Mucosa of descending colon (tissue), 3 donors: ENCODE measurements around the gene TAAR1. TPM values are rescaled to one million over a fixed set of nuclear protein-coding genes. Genes with fewer than 3 reads are reported as not detected.

Experiments
- ATAC-seq: fragments of 200-7000 bp; cut with Tn5 transposase; one replicate; pipeline ENCODE4 v1.9.1; 2020; ENCODE audit warnings: mild to moderate bottlenecking, moderate library complexity
- DNase-seq, 3 donors: peaks; one replicate each; pipeline ENCODE4 v3.0.0-alpha.2; 2020
- H3K36me3 ChIP-seq: fragments of 200-600 bp; one replicate; pipeline ENCODE4 v1.8.0; 2021; ENCODE audit warnings: low read depth, mild to moderate bottlenecking
- H3K4me1 ChIP-seq: fragments of 200-600 bp; one replicate; pipeline ENCODE4 v1.8.0; 2021; ENCODE audit warnings: low read depth, mild to moderate bottlenecking
- H3K4me3 ChIP-seq: fragments of 200-600 bp; one replicate; pipeline ENCODE4 v1.8.0; 2021; ENCODE audit warnings: mild to moderate bottlenecking
- H3K9me3 ChIP-seq: fragments of 200-600 bp; one replicate; pipeline ENCODE4 v1.8.0; 2021; ENCODE audit warnings: mild to moderate bottlenecking
- CTCF ChIP-seq: fragments of 200-600 bp; IDR thresholded peaks from one replicate; pipeline ENCODE4 v1.8.0; 2022; ENCODE audit warnings: antibody characterized with exemption, mild to moderate bottlenecking
- intact Hi-C, 2 donors: fragments of 100-400 bp; cut with DNase I in 1 of 2; cut with micrococcal nuclease in 1 of 2; formaldehyde crosslinking; loops; one replicate each; pipeline versions ENCODE4 v1.11.0 to v1.11.1; 2022; cut with DNase I, micrococcal nuclease
- total RNA-seq, 3 donors: library from RNA; stranded (reverse); fragmentation: NEBNext Ultra II Directional in 2 of 3; extraction: Animal tissue kit (Norgen Biotek cat#: 25700) in 2 of 3; gene quantifications; one replicate each; pipeline versions ENCODE4 v1.2.1 to v1.2.4, GENCODE V29; 2021 to 2023
- donor health status: DM: no; HTN: no; CAD: no; lungs with moderate emphysema.
- donor health status: DM: no; HTN: no; CAD: no.
- donor health status: DM: no; HTN: yes; CAD: no.

Gene TAAR1
- total RNA-seq, 3 donors from 2014 or later: not detected

- ATAC-seq (peak; percentile 53), DNase-seq (no peak)
- no peaks in the 10 kb centered on the region for H3K36me3 ChIP-seq
- no peak for TF ChIP-seq CTCF
- intact Hi-C loops: no loop called here
- H3K9me3 ChIP-seq: no peaks in the 10 kb centered on the region
- no peaks in the 10 kb centered on the region for H3K4me1 ChIP-seq
- H3K4me3 ChIP-seq: no peak overlapping the region
These were observed 60.5 kb downstream of the TAAR1 start for GRCh38 chr6:132598473-132598872.

GRCh38 chr6:132596201-132596600 is 62.8 kb downstream of the TAAR1 start:
- ATAC-seq: no peak
- no peaks in the 10 kb centered on the region for H3K9me3 ChIP-seq
- H3K4me1 ChIP-seq: no peaks in the 10 kb centered on the region
- intact Hi-C loops: no loop called here
- no peak for DNase-seq
- H3K36me3 ChIP-seq: no peaks in the 10 kb centered on the region
- H3K4me3 ChIP-seq: no peak overlapping the region
- TF ChIP-seq CTCF: no peak

Other genes starting within 250 kb of the TAAR1 start
- gene STX7, start 146.1 kb downstream of the TAAR1 start, total RNA-seq: 10 to 100 TPM; 51.9 to 66.9 (median 63.2) TPM
- gene TAAR9, start 120.9 kb downstream of the TAAR1 start, total RNA-seq: not detected
- not detected for gene TAAR8, start 106.5 kb downstream of the TAAR1 start, total RNA-seq
- gene TAAR6, start 88.9 kb downstream of the TAAR1 start, total RNA-seq: not detected
- not detected for gene TAAR5, start 69.4 kb downstream of the TAAR1 start, total RNA-seq
- not detected for gene TAAR2, start 34.9 kb downstream of the TAAR1 start, total RNA-seq
- gene VNN1, start 54.9 kb upstream of the TAAR1 start, total RNA-seq: 1 to 10 TPM in 1 of 3 donors, under 1 TPM in 2; 0.55 to 2.3 (median 0.82) TPM
- 1 to 10 TPM in 2 of 3 donors, under 1 TPM in 1; 0.20 to 2.3 (median 1.6) TPM for gene VNN2, start 98.7 kb upstream of the TAAR1 start, total RNA-seq
- gene SLC18B1, start 139.5 kb upstream of the TAAR1 start, total RNA-seq: 10 to 100 TPM; 11.0 to 15.4 (median 11.9) TPM
- 100 to 1,000 TPM; 717 to 844 (median 797) TPM for gene RPS12, start 155.4 kb upstream of the TAAR1 start, total RNA-seq